HT1080 (cell line): ENCODE measurements around the gene THSD7A. TPM values are rescaled to one million over a fixed set of nuclear protein-coding genes. Genes with fewer than 3 reads are reported as not detected.
A peak's percentile ranks its signal among the peaks of the same experiment; 100 is the strongest.

Experiments used
- DNase-seq: peaks from one replicate; pipeline ENCODE4 v3.0.0-alpha.2; 2015; ENCODE audit warnings: low read depth
- polyA plus RNA-seq, 2 experiments: library from polyadenylated mRNA; depleted of rRNA; stranded (reverse); fragments of >200 nt; gene quantifications; 2 replicates each; pipeline ENCODE4 v1.2.3, GENCODE V29; 2015
- total RNA-seq: library from RNA; depleted of rRNA; stranded (reverse); fragments of >200 nt; shearing (Covaris generic); gene quantifications from 2 replicates; pipeline ENCODE4 v1.2.3, GENCODE V29; 2014; rRNA removed

THSD7A gene
- total RNA-seq = not detected in 2 replicates
- under 0.01 TPM in 1 of 2 replicates, not detected in the other for polyA plus RNA-seq (2015; cell fraction: cytosol; rRNA removed)
- 0.14 TPM in 1 of 2 replicates, not detected in the other for polyA plus RNA-seq (2015; cell fraction: nucleus; rRNA removed)

GRCh38 chr7:11831736-11832495 is at the start of gene THSD7A:
Gene THSD7A (minus strand): TSS chr7:11832198. CDS start chr7:11831946, 252 bp downstream.
- peak; percentile 41 for DNase-seq

GRCh38 chr7:11881680-11882079 is 49.7 kb upstream of the THSD7A start:
- DNase-seq = no peak

GRCh38 chr7:11875635-11876034 is 43.6 kb upstream of the THSD7A start:
- DNase-seq = no peak

- no peak for DNase-seq
Observed at GRCh38 chr7:11865671-11866070, 33.7 kb upstream of the THSD7A start.

GRCh38 chr7:11858622-11859302 is 26.8 kb upstream of the THSD7A start:
- no peak for DNase-seq

- DNase-seq = peak; percentile 6
Observed at GRCh38 chr7:11858026-11858425, 26.0 kb upstream of the THSD7A start.

- no peak for DNase-seq
Observed at GRCh38 chr7:11848251-11848650, 16.3 kb upstream of the THSD7A start.

GRCh38 chr7:11847336-11847735 is 15.3 kb upstream of the THSD7A start:
- no peak for DNase-seq

- no peak for DNase-seq
Observed at GRCh38 chr7:11846361-11846955, 14.5 kb upstream of the THSD7A start.

- DNase-seq = peak; percentile 18
Observed at GRCh38 chr7:11843113-11843765, 11.2 kb upstream of the THSD7A start.

- DNase-seq = no peak
Observed at GRCh38 chr7:11841657-11842056, 9.7 kb upstream of the THSD7A start.

- no peak for DNase-seq
Observed at GRCh38 chr7:11835260-11835659, 3.3 kb upstream of the THSD7A start.

GRCh38 chr7:11833431-11833830 is 1.4 kb upstream of the THSD7A start:
- no peak for DNase-seq

GRCh38 chr7:11831156-11831735 is 752 bp downstream of the THSD7A start:
- no peak for DNase-seq

GRCh38 chr7:11830582-11831155 is 1.3 kb downstream of the THSD7A start:
- peak; percentile 15 for DNase-seq

- no peak for DNase-seq
Observed at GRCh38 chr7:11829954-11830353, 2.0 kb downstream of the THSD7A start.

GRCh38 chr7:11819947-11820346 is 12.1 kb downstream of the THSD7A start:
- DNase-seq = no peak

GRCh38 chr7:11819271-11819670 is 12.7 kb downstream of the THSD7A start:
- DNase-seq = no peak

GRCh38 chr7:11818281-11818680 is 13.7 kb downstream of the THSD7A start:
- DNase-seq = no peak

- DNase-seq = no peak
Observed at GRCh38 chr7:11817111-11817740, 14.8 kb downstream of the THSD7A start.
